NCI-H1048 (cell line): ENCODE measurements around the gene GOLGB1.

Experiments
- DNase-seq: peaks from one replicate; lab custom pipeline; 2025; lab: John Stamatoyannopoulos, UW

The GOLGB1 gene

GRCh38 chr3:121627622-121628021 is 121.9 kb downstream of the GOLGB1 start:
- no peak for DNase-seq

- DNase-seq = no peak
Observed at GRCh38 chr3:121627211-121627610, 122.3 kb downstream of the GOLGB1 start.

- DNase-seq = no peak
Observed at GRCh38 chr3:121626495-121626894, 123.0 kb downstream of the GOLGB1 start.

GRCh38 chr3:121624147-121624899 is 125.2 kb downstream of the GOLGB1 start:
- DNase-seq = no peak

GRCh38 chr3:121621491-121621890 is 128.1 kb downstream of the GOLGB1 start:
- DNase-seq = no peak

GRCh38 chr3:121619691-121620090 is 129.8 kb downstream of the GOLGB1 start:
- DNase-seq = no peak
